GM18907 (cell line): ENCODE measurements around the gene VPS18.
"Not testable (repeated sequence)": the region's sequence is repeated elsewhere in the genome, so short reads cannot be mapped to it uniquely, and the experiment has no call there.

Experiments
- ATAC-seq: cut with Tn5 transposase; IDR thresholded peaks from one replicate; pipeline ENCODE4 v1.9.1; 2021; ENCODE audit warnings: mild to moderate bottlenecking, moderate library complexity; ENCODE audit not compliant: unreplicated experiment

The VPS18 gene

GRCh38 chr15:40893733-40894680, at the start of gene VPS18:
Gene VPS18, plus strand, starts transcription at chr15:40894450. Its CDS starts 319 bp downstream, at chr15:40894769.
- peak; percentile 83 for ATAC-seq

- ATAC-seq: no peak
These were observed 49.6 kb upstream of the VPS18 start for GRCh38 chr15:40844696-40845030.

- no peak for ATAC-seq
These were observed 49.2 kb upstream of the VPS18 start for GRCh38 chr15:40845036-40845435.

GRCh38 chr15:40845511-40846284, 48.6 kb upstream of the VPS18 start:
- ATAC-seq: no peak

GRCh38 chr15:40846841-40847222, 47.4 kb upstream of the VPS18 start:
- ATAC-seq: peak; percentile 31

- ATAC-seq: peak; percentile 51
These were observed 46.9 kb upstream of the VPS18 start for GRCh38 chr15:40847223-40847961.

GRCh38 chr15:40850576-40851112, 43.6 kb upstream of the VPS18 start:
- no peak for ATAC-seq

- no peak for ATAC-seq
These were observed 41.7 kb upstream of the VPS18 start for GRCh38 chr15:40852529-40852928.

- ATAC-seq: no peak
These were observed 40.9 kb upstream of the VPS18 start for GRCh38 chr15:40853241-40853890.

- no peak for ATAC-seq
These were observed 40.1 kb upstream of the VPS18 start for GRCh38 chr15:40854161-40854560.

- no peak for ATAC-seq
These were observed 38.5 kb upstream of the VPS18 start for GRCh38 chr15:40855706-40856234.

GRCh38 chr15:40856746-40857145, 37.5 kb upstream of the VPS18 start:
- ATAC-seq: no peak

GRCh38 chr15:40857601-40858341, 36.5 kb upstream of the VPS18 start:
- peak; percentile 66 for ATAC-seq

- no peak for ATAC-seq
These were observed 35.5 kb upstream of the VPS18 start for GRCh38 chr15:40858706-40859105.

- peak; percentile 57 for ATAC-seq
These were observed 34.9 kb upstream of the VPS18 start for GRCh38 chr15:40859206-40859851.

- ATAC-seq: not testable (repeated sequence)
These were observed 33.1 kb upstream of the VPS18 start for GRCh38 chr15:40861147-40861546.

- ATAC-seq: no peak
These were observed 30.5 kb upstream of the VPS18 start for GRCh38 chr15:40863660-40864270.

GRCh38 chr15:40867199-40867598, 27.1 kb upstream of the VPS18 start:
- no peak for ATAC-seq

- ATAC-seq: no peak
These were observed 24.6 kb upstream of the VPS18 start for GRCh38 chr15:40869686-40870085.
